Stimulated activated CD4-positive, alpha-beta T cell treated with anti-CD3 and anti-CD28 coated beads, TNF-alpha, amount 100 ng/mL, for 1 hour (primary cell): ENCODE data around the gene GALNT9.
"Not testable (repeated sequence)": the region's sequence is repeated elsewhere in the genome, so short reads cannot be mapped to it uniquely, and the experiment has no call there.

Experiments used
- DNase-seq, 3 donors: peaks; one replicate each; pipeline ENCODE4 v3.0.0-alpha.2; 2020; ENCODE audit warnings: low read depth in 3 of 3, low spot score in 1 of 3

Gene GALNT9

GRCh38 chr12:132295561-132295960 lies 33.8 kb downstream of the GALNT9 start:
- DNase-seq, result not testable (repeated sequence)

GRCh38 chr12:132295101-132295526 lies 34.3 kb downstream of the GALNT9 start:
- DNase-seq, result no peak

- DNase-seq, result no peak
Observed at GRCh38 chr12:132294121-132295034, 35.0 kb downstream of the GALNT9 start.

- no peak for DNase-seq
Observed at GRCh38 chr12:132292328-132293319, 36.8 kb downstream of the GALNT9 start.

GRCh38 chr12:132291402-132292175 lies 37.8 kb downstream of the GALNT9 start:
- no peak for DNase-seq

- no peak for DNase-seq
Observed at GRCh38 chr12:132290203-132290540, 39.2 kb downstream of the GALNT9 start.

DNA sequence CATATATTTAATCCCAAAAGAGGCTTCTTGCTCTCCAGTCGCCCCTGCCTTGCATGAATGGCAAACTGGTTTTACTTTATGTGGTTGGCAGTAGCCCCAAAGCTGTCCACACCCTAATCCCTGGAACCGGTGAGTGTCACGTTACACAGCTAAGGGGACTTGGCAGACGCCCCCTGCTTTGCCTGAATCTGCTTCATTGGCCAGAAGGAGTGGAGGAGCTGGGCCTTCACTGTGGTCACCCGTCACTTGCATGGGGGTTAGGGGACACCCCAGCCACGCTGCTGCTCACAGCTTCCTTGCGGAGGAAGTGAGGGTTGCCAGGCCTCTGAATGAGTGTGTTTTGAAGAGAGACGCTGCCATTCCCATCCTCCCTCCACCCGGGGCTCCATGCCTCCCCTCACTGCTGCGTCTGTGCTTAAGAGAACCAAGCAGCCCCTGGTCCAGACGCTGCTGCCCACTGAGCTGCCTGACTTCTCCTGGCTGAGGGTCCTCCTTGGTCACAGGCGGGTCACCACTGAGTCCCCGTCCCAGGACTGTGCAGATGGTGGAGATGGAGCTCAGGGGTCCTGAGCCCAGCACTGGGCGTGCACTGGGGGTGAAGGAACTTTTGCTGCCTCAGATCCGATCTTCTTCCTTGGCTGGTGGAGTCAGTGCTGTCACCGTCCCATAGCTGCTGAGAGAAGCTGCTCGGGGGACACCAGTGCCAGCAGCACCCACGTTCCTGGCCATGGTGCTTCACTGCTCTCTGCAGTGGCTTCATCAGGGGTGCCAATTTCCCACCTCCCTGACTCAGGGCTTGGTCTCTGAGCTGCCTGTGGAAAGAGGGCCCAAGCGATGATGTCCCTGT lies 39.8 kb downstream of the GALNT9 start:
- no peak for DNase-seq

DNA sequence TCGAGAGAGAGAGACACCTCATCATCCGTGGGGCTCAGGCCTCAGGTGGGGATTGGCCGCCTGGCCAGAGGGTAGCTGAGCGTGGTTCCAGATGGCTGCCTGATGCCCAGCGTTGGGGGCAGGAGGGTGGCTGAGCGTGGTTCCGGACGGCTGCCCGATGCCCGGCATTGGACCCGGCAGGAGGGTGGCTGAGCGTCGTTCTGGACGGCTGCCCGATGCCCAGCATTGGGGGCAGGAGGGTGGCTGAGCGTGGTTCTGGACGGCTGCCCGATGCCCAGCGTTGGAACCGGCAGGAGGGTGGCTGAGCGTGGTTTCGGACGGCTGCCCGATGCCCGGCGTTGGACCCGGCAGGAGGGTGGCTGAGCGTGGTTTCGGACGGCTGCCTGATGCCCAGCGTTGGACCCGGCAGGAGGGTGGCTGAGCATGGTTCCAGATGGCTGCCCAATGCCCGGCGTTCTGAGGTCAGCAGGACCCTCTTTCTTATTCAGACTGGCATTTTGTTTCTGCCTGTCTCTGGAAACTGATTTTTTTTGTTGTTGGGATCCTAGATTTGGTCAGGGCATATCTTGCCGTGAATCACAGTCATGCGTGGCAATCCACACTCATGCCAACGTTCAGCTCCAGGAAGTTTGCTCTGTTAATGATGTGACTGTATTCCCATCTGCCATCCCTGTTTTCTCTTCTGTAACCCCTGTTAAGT lies 40.7 kb downstream of the GALNT9 start:
- DNase-seq, result no peak

GRCh38 chr12:132287391-132288238 lies 41.8 kb downstream of the GALNT9 start:
- DNase-seq, result no peak

DNA sequence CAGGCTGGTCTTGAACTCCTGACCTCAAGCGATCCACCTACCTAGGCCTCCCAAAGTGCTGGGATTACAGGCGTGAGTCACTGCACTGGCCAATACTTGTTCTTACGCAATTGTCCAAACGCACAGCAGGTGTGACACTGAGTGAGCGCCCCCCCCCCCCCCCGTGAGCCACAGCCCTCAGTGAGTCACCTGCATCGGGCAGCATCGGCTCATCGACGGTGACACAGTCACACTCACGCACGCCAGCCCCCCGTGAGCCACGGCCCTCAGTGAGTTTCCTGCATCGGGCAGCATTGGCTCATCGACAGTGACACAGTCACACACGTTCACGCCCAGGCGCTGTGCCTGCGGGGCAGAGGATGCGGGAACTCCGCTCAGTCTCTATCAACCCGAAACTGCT lies 42.5 kb downstream of the GALNT9 start:
- no peak for DNase-seq

GRCh38 chr12:132285991-132286681 lies 43.3 kb downstream of the GALNT9 start:
- DNase-seq, result no peak

- no peak for DNase-seq
Observed at GRCh38 chr12:132284827-132285741, 44.3 kb downstream of the GALNT9 start.

GRCh38 chr12:132284071-132284826 lies 45.1 kb downstream of the GALNT9 start:
- no peak for DNase-seq

DNA sequence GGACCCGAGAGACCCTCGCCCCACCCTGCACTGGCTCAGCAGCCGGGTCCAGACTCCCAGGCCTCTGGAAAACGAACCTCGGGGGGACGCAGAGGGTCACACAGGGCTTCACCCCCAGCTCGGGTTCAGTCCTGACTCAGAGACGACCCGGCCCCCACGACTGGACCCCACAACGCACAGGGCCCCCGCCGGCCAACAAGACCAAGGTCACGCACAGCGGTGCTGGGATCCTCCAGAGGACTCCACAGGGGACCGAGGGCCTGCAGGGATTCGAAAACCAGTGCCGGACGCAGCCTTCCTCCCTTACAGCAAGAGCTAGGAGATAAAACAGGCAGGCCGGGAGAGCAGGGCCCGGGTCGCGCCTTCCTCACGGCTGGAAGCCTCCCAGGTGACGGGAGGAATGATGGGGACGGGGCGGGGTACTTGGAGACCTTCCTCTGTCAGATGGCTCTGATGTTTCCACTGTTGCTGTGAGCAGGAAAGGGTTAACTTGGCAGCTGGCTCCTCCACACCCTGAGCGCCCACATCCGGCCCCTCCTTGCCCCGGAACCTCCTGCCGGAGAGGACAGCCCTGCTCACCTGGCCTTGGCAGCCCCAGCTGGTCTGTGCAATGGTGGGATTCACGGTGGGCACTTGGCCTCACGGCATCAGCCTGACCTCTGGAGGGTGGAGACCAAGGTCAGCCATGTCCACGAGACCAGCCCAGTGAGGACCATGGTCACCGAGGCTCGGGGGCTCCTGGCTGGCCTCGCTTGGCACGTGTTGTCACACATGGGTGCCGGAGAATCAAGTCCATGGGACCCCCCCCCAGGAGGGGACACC lies 46.2 kb downstream of the GALNT9 start:
- no peak for DNase-seq
